PC-9 (cell line): Measurements from ENCODE around the gene CAV1.

Source experiments
- CTCF ChIP-seq: fragments of 200-600 bp; sonication (generic); conservative IDR thresholded peaks from 2 replicates; pipeline ENCODE4 v1.6.1; 2017; ENCODE audit warnings: mixed run types, antibody characterized with exemption, mild to moderate bottlenecking, moderate library complexity
- EZH2 ChIP-seq: fragments of 200-600 bp; sonication (generic); IDR thresholded peaks from 2 replicates; pipeline ENCODE4 v1.8.0; 2017; ENCODE audit warnings: antibody characterized with exemption, low read depth

- no peak for TF ChIP-seq CTCF
- TF ChIP-seq EZH2, result no peak
These were observed 32.2 kb upstream of the CAV1 start for GRCh38 chr7:116492654-116493109.
